GM06990 (cell line): ENCODE measurements around the gene NMT2.

Experiments used
- DNase-seq: peaks from one replicate; pipeline ENCODE4 v3.0.0-alpha.2; 2011; ENCODE audit not compliant: insufficient read length; ENCODE audit errors: extremely low read depth
- H3K27me3 ChIP-seq: replicated peaks from 2 replicates; pipeline ENCODE4 v1.6.0; 2011; ENCODE audit warnings: low read length; ENCODE audit not compliant: control insufficient read depth, insufficient read depth
- H3K36me3 ChIP-seq: 2 replicates; pipeline ENCODE4 v1.5.1; 2011; ENCODE audit warnings: low read length; ENCODE audit not compliant: control insufficient read depth, insufficient read depth
- H3K4me3 ChIP-seq: replicated peaks from 2 replicates; pipeline ENCODE4 v1.5.1; 2011; ENCODE audit warnings: low read depth, mild to moderate bottlenecking, control low read depth, low read length
- TF ChIP-seq, protein P1 (sequence below): IDR thresholded peaks from 2 replicates; pipeline ENCODE4 v1.5.1; 2011; ENCODE audit warnings: low read length, control low read depth, mild to moderate bottlenecking, inconsistent platforms; ENCODE audit not compliant: insufficient read depth, poor library complexity, severe bottlenecking

NMT2 gene

DNA sequence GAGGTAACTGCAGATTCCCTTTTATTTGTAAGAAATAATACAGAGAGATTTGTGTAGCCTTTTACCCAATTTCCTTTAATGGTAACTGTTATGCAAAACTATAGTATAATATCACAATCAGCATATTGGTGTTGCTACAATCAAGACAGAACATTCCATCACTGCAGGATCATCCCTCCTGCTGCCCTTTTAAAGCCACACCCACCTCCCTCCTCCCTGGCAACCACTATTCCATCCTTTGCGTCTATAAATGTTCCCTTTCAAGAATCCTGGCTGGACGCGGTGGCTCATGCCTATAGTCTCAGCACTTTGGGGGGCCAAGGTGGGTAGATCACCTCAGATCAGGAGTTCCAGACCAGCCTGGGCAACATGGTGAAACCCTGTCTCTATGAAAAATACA, 93.1 kb downstream of the NMT2 start:
- no peak overlapping the region for H3K4me3 ChIP-seq
- no peaks in the 10 kb centered on the region for H3K36me3 ChIP-seq
- no peaks in the 10 kb centered on the region for H3K27me3 ChIP-seq
- DNase-seq, result no peak
- TF ChIP-seq, protein P1, sequence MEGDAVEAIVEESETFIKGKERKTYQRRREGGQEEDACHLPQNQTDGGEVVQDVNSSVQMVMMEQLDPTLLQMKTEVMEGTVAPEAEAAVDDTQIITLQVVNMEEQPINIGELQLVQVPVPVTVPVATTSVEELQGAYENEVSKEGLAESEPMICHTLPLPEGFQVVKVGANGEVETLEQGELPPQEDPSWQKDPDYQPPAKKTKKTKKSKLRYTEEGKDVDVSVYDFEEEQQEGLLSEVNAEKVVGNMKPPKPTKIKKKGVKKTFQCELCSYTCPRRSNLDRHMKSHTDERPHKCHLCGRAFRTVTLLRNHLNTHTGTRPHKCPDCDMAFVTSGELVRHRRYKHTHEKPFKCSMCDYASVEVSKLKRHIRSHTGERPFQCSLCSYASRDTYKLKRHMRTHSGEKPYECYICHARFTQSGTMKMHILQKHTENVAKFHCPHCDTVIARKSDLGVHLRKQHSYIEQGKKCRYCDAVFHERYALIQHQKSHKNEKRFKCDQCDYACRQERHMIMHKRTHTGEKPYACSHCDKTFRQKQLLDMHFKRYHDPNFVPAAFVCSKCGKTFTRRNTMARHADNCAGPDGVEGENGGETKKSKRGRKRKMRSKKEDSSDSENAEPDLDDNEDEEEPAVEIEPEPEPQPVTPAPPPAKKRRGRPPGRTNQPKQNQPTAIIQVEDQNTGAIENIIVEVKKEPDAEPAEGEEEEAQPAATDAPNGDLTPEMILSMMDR, result no peak

DNA sequence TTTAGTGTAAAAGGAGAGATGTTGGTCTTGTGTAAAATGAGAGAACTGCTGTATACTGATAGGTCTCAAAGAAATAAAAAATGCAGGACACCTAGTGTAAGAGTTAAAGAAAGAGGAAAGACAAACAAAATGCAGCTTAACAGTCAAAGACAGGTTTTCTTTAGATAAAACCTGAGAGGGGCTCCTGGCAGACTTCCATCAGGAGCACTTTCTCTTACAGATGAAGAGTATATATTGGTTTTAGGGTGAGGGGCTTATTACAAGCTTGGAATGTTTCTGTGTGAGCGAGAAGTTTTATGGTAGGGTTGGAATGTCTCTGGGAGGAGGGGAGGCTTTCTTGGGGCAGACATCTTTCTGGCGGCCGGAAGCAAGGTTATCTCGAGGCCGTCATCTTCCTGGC, 96.1 kb downstream of the NMT2 start:
- Histone ChIP-seq H3K36me3 (no peaks in the 10 kb centered on the region), H3K27me3 (no peaks in the 10 kb centered on the region), H3K4me3 (no peak overlapping the region)
- TF ChIP-seq, protein P1, result no peak
- no peak for DNase-seq

DNA sequence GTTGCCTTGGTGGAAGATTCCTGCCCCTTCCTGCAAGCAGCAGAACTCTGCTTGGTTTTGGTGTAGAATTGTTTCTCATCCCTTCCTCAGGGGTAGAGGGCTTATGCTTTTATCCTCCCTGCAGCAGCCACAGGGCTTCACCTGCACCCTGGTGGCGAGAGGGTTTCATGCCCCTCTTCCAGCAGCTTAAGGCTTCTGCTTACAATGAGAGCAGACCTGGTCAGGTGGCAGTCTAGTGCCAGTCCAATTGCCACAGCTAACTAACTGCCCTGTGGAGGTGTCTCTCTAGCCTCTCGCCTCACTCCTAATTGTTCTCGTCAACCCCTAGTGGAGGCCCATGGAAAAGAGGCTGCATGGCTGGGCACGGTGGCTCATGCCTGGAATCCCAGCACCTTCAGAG, 99.3 kb downstream of the NMT2 start:
- TF ChIP-seq, protein P1, result no peak
- Histone ChIP-seq H3K27me3 (no peaks in the 10 kb centered on the region), H3K4me3 (no peak overlapping the region), H3K36me3 (no peaks in the 10 kb centered on the region)
- no peak for DNase-seq

DNA sequence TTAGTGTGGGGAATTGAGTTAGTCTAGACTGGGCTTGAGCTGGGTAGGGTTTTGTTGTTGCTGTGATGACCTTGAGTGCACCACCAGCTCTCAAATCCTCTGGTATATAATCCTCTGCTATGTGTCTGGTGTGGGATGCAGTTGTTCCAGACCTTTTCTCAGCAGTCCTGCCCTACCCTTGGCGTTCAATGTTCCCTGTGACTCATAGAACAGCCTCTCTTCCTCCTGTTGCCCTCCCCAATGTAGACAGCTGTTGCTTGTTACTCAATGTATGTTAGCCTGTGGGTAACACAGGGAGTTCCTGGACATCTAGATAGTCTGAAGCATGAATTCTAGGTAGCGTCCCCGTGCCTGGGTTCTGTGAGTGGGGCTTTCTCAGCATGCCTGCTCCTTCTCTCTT, 99.7 kb downstream of the NMT2 start:
- no peak for DNase-seq

DNA sequence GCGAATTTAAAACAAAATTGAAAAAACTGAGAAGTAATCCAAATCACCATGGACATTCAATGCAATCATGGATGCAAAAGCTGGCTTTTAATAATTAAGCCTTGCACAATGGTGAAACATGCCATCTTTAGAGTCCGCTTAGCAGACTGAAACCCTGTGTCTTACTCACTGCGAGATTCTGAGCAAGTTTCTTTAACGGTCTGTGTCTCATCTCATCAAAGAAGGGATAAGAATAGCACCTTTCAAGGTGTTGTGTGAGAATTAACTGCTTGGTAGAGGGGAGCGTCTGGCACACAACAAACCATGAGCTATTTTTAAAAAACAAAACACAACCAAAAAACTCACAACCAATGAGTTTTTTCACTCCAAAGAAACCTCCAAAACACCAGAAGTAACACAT, 101.3 kb downstream of the NMT2 start:
- no peak for DNase-seq
- H3K27me3 ChIP-seq, result no peaks in the 10 kb centered on the region
- TF ChIP-seq, protein P1, result no peak
- H3K36me3 ChIP-seq, result no peaks in the 10 kb centered on the region
- no peak overlapping the region for H3K4me3 ChIP-seq

More for the DNA sequence above, 99.7 kb downstream of the NMT2 start:
- Histone ChIP-seq H3K36me3 (no peaks in the 10 kb centered on the region), H3K27me3 (no peaks in the 10 kb centered on the region), H3K4me3 (no peak overlapping the region)
- TF ChIP-seq, protein P1, result no peak

DNA sequence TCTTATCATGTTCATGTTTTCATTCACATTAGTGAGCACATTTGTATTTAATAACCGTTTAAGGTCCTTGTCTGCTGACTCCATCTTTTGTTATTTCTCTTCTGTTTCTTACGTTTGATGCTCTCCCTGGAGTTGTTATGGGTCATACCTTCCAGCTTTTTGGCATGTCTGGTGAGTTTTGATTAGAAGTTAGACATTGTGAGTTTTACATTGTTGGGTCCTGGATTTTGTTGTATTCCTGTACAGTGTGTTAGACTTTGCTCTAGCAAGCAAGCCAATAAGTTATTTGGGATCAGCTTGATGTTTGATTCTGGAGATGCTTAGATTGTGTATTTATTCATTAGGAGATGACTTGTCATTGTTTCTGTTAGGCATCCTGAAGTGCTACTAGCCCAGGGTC, 107.9 kb downstream of the NMT2 start:
- TF ChIP-seq, protein P1, result no peak
- Histone ChIP-seq H3K27me3 (no peaks in the 10 kb centered on the region), H3K4me3 (no peak overlapping the region), H3K36me3 (no peaks in the 10 kb centered on the region)
- no peak for DNase-seq
